Head of caudate nucleus (tissue), 42 donors: ENCODE measurements around the gene ATP6V0B.

Experiments
- DNase-seq, 42 donors: peaks; one replicate each; pipeline versions ENCODE4 v3.0.0 to v3.0.0-alpha.2; 2020 to 2021; ENCODE audit warnings: mixed read lengths in 7 of 42
- intact Hi-C: fragments of 100-400 bp; cut with DNase I; formaldehyde crosslinking; loops from one replicate; pipeline ENCODE4 v1.15.0; 2022

Gene ATP6V0B

GRCh38 chr1:43978551-43979260 is 3.9 kb downstream of the ATP6V0B start, which contains the start of gene B4GALT2:
TSS of gene B4GALT2 (plus strand) at chr1:43979210. CDS start at chr1:43981161, 1,951 bp downstream.
- DNase-seq: peak in 36 of 42 donors; percentile 45 to 83 (median 67)
- intact Hi-C loops: no loop called here

GRCh38 chr1:43979261-43979527 is 4.4 kb downstream of the ATP6V0B start:
- no peak for DNase-seq
- intact Hi-C loops: no loop called here

GRCh38 chr1:43979528-43980254 is 4.9 kb downstream of the ATP6V0B start:
- intact Hi-C loops: no loop called here
- DNase-seq: peak in 23 of 42 donors; percentile 18 to 69 (median 43)

- intact Hi-C loops: no loop called here
- no peak for DNase-seq
These were observed 5.7 kb downstream of the ATP6V0B start for GRCh38 chr1:43980255-43981134.

GRCh38 chr1:43981135-43981491 is 6.4 kb downstream of the ATP6V0B start:
- no peak for DNase-seq
- intact Hi-C loops: no loop called here

GRCh38 chr1:43981636-43982035 is 6.9 kb downstream of the ATP6V0B start:
- intact Hi-C loops: no loop called here
- no peak for DNase-seq

GRCh38 chr1:43982241-43982640 is 7.5 kb downstream of the ATP6V0B start:
- intact Hi-C loops: no loop called here
- DNase-seq: no peak

GRCh38 chr1:43982808-43983207 is 8.0 kb downstream of the ATP6V0B start:
- intact Hi-C loops: no loop called here
- no peak for DNase-seq

GRCh38 chr1:43983253-43983899 is 8.6 kb downstream of the ATP6V0B start:
- DNase-seq: no peak
- intact Hi-C loops: no loop called here

GRCh38 chr1:43984855-43985254 is 10.1 kb downstream of the ATP6V0B start:
- intact Hi-C loops: no loop called here
- DNase-seq: no peak

- DNase-seq: no peak
These were observed 11.3 kb downstream of the ATP6V0B start for GRCh38 chr1:43985984-43986595.

GRCh38 chr1:43986712-43987111 is 12.0 kb downstream of the ATP6V0B start:
- DNase-seq: no peak
- intact Hi-C loops: no loop called here

More at GRCh38 chr1:43985984-43986595, 11.3 kb downstream of the ATP6V0B start:
- intact Hi-C loops: no loop called here

- no peak for DNase-seq
- intact Hi-C loops: no loop called here
These were observed 12.6 kb downstream of the ATP6V0B start for GRCh38 chr1:43987159-43987902.

- no peak for DNase-seq
- intact Hi-C loops: no loop called here
These were observed 15.8 kb downstream of the ATP6V0B start for GRCh38 chr1:43990271-43991199.

- DNase-seq: no peak
- intact Hi-C loops: no loop called here
These were observed 16.4 kb downstream of the ATP6V0B start for GRCh38 chr1:43991200-43991475.

- peak; percentile 58 to 90 (median 81) for DNase-seq
- intact Hi-C loops: no loop called here
These were observed 16.9 kb downstream of the ATP6V0B start, which contains the start of gene CCDC24 for GRCh38 chr1:43991476-43992231. TSS of gene CCDC24 (plus strand) at chr1:43991599. CDS start at chr1:43991879, 280 bp downstream.
